NCI-H187 (cell line): Measurements from ENCODE around the gene OR6C76.

Experiments used
- DNase-seq, 2 experiments: peaks; one replicate each; lab custom pipeline; 2025; lab: John Stamatoyannopoulos, UW

The OR6C76 gene

GRCh38 chr12:55469291-55469690 is 43.2 kb downstream of the OR6C76 start:
- no peak for DNase-seq

GRCh38 chr12:55470088-55470829 is 44.2 kb downstream of the OR6C76 start, which contains the start of gene OR6C70:
OR6C70 (minus strand) TSS chr12:55470138; CDS start chr12:55470138, 0 bp downstream.
- no peak for DNase-seq

GRCh38 chr12:55472264-55472663 is 46.2 kb downstream of the OR6C76 start:
- DNase-seq, result no peak
